Neural progenitor cell (in vitro differentiated cells): ENCODE data around the gene STRA6. TPM values are rescaled to one million over a fixed set of nuclear protein-coding genes. Genes with fewer than 3 reads are reported as not detected.

ENCODE experiments used
- DNase-seq: peaks from one replicate; pipeline ENCODE4 v3.0.0-alpha.2; 2016; ENCODE audit warnings: low spot score
- H2AFZ ChIP-seq: fragments of 200-600 bp; sonication (generic); replicated peaks from 2 replicates; pipeline ENCODE4 v1.6.1; 2016; ENCODE audit warnings: antibody characterized with exemption
- H3F3A ChIP-seq: fragments of 200-600 bp; sonication (generic); 2 replicates; pipeline ENCODE4 v1.6.1; 2016; ENCODE audit warnings: antibody characterized with exemption, low read depth
- H3K27ac ChIP-seq: fragments of 200-600 bp; sonication (generic); 2 replicates; pipeline ENCODE4 v1.5.1; 2016; ENCODE audit warnings: mild to moderate bottlenecking
- H3K27me3 ChIP-seq: fragments of 200-600 bp; sonication (generic); 2 replicates; pipeline ENCODE4 v1.6.1; 2016; ENCODE audit warnings: mild to moderate bottlenecking, moderate library complexity
- H3K36me3 ChIP-seq: fragments of 200-600 bp; sonication (generic); 2 replicates; pipeline ENCODE4 v1.5.1; 2016
- H3K4me1 ChIP-seq: fragments of 200-600 bp; sonication (generic); 2 replicates; pipeline ENCODE4 v1.6.1; 2016; ENCODE audit warnings: mixed run types
- H3K4me2 ChIP-seq: fragments of 200-600 bp; sonication (generic); 2 replicates; pipeline ENCODE4 v1.6.1; 2016
- H3K4me3 ChIP-seq: fragments of 200-600 bp; sonication (generic); 2 replicates; pipeline ENCODE4 v1.5.1; 2016
- H3K79me2 ChIP-seq: fragments of 200-600 bp; sonication (generic); 2 replicates; pipeline ENCODE4 v1.6.1; 2016; ENCODE audit warnings: low read depth
- H3K9ac ChIP-seq: fragments of 200-600 bp; sonication (generic); 2 replicates; pipeline ENCODE4 v1.6.1; 2016
- H3K9me3 ChIP-seq: fragments of 200-600 bp; sonication (generic); 2 replicates; pipeline ENCODE4 v1.5.1; 2016; ENCODE audit warnings: low read depth
- H4K20me1 ChIP-seq: fragments of 200-600 bp; sonication (generic); 2 replicates; pipeline ENCODE4 v1.6.1; 2016; ENCODE audit warnings: low read depth
- H3K27ac Mint-ChIP-seq: 3 replicates; pipeline ENCODE4 v1.8.0; 2021; ENCODE audit warnings: mixed read lengths
- H3K27me3 Mint-ChIP-seq: 2 replicates; pipeline ENCODE4 v1.8.0; 2022; ENCODE audit warnings: low read depth, mild to moderate bottlenecking, inconsistent platforms, moderate library complexity, mixed read lengths; ENCODE audit not compliant: insufficient read depth
- H3K36me3 Mint-ChIP-seq: 3 replicates; pipeline ENCODE4 v1.8.0; 2021; ENCODE audit warnings: mixed read lengths
- H3K4me1 Mint-ChIP-seq: 3 replicates; pipeline ENCODE4 v1.8.0; 2021; ENCODE audit warnings: mixed read lengths
- H3K4me3 Mint-ChIP-seq: 3 replicates; pipeline ENCODE4 v1.8.0; 2021; ENCODE audit warnings: mild to moderate bottlenecking, moderate library complexity, mixed read lengths
- H3K9me3 Mint-ChIP-seq: 3 replicates; pipeline ENCODE4 v1.8.0; 2020; ENCODE audit warnings: mixed read lengths
- EZH2 ChIP-seq: fragments of 200-600 bp; sonication (generic); IDR thresholded peaks from 2 replicates; pipeline ENCODE4 v1.6.1; 2017; ENCODE audit warnings: antibody characterized with exemption, mild to moderate bottlenecking, moderate library complexity
- EZH2phosphoT487 ChIP-seq: fragments of 200-600 bp; sonication (generic); IDR thresholded peaks from 2 replicates; pipeline ENCODE4 v1.6.1; 2017; ENCODE audit warnings: antibody characterized with exemption
- total RNA-seq: library from RNA; depleted of rRNA; stranded (reverse); fragments of >200 nt; gene quantifications from 2 replicates; pipeline ENCODE4 v1.2.3, GENCODE V29; 2015; ENCODE audit warnings: low replicate concordance
- TF ChIP-seq, protein P1 (sequence below): fragments of 200-600 bp; sonication (generic); IDR thresholded peaks from 2 replicates; pipeline ENCODE4 v1.5.1; 2017; ENCODE audit warnings: antibody characterized with exemption, mild to moderate bottlenecking

The STRA6 gene
- total RNA-seq, 1 donor from 2014 or later = 3.1 TPM

DNA sequence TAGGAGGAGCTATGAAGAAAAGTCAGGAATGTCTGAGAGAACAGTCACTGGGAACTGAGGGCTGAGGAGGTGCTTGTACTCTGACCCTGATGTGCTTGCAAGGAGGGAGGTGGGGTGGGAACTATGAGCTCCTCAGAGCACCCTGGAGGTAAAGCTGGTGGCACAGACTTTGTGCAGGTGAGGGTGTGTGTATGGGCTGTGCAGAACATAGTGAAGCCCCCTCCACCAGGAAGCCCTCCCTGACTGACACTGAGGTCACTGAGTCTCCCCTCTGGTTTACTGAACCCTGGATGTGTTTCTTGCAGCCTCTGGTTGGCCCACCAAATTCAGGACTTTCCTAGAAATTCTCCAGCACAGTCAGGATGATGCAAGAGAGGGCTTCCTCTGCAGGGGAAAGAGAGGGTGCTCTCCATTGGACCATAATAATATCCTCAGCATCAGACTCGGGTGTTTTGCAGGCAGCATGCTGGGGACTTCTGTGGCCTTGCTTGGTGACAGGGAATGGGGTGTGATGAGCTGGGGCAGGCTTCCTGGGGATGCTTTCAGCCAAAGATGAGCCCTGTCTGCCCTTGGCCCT is 30.5 kb downstream of the STRA6 start:
- no peaks in the 10 kb centered on the region for H4K20me1 ChIP-seq
- no peak overlapping the region for H3K4me2 ChIP-seq
- Mint-ChIP-seq H3K36me3 (no peaks in the 10 kb centered on the region), H3K27me3 (peaks cover 15% of the 10 kb centered on the region), H3K9me3 (peaks cover 3% of the 10 kb centered on the region), H3K4me1 (peaks cover 63% of the 10 kb centered on the region), H3K27ac (peak overlapping the region; percentile 86), H3K4me3 (no peak overlapping the region)
- no peak overlapping the region for H3K27ac ChIP-seq
- no peak overlapping the region for H2AFZ ChIP-seq
- H3K4me1 ChIP-seq = peaks cover 23% of the 10 kb centered on the region
- H3F3A ChIP-seq = peaks cover 6% of the 10 kb centered on the region
- H3K79me2 ChIP-seq = no peaks in the 10 kb centered on the region
- no peaks in the 10 kb centered on the region for H3K27me3 ChIP-seq
- H3K4me3 ChIP-seq = no peak overlapping the region
- no peaks in the 10 kb centered on the region for H3K9me3 ChIP-seq
- no peak overlapping the region for H3K9ac ChIP-seq
- TF ChIP-seq, protein P1, sequence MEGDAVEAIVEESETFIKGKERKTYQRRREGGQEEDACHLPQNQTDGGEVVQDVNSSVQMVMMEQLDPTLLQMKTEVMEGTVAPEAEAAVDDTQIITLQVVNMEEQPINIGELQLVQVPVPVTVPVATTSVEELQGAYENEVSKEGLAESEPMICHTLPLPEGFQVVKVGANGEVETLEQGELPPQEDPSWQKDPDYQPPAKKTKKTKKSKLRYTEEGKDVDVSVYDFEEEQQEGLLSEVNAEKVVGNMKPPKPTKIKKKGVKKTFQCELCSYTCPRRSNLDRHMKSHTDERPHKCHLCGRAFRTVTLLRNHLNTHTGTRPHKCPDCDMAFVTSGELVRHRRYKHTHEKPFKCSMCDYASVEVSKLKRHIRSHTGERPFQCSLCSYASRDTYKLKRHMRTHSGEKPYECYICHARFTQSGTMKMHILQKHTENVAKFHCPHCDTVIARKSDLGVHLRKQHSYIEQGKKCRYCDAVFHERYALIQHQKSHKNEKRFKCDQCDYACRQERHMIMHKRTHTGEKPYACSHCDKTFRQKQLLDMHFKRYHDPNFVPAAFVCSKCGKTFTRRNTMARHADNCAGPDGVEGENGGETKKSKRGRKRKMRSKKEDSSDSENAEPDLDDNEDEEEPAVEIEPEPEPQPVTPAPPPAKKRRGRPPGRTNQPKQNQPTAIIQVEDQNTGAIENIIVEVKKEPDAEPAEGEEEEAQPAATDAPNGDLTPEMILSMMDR = no peak
- TF ChIP-seq EZH2phosphoT487 = no peak
- TF ChIP-seq EZH2 = no peak
- H3K36me3 ChIP-seq = no peaks in the 10 kb centered on the region
- no peak for DNase-seq

DNA sequence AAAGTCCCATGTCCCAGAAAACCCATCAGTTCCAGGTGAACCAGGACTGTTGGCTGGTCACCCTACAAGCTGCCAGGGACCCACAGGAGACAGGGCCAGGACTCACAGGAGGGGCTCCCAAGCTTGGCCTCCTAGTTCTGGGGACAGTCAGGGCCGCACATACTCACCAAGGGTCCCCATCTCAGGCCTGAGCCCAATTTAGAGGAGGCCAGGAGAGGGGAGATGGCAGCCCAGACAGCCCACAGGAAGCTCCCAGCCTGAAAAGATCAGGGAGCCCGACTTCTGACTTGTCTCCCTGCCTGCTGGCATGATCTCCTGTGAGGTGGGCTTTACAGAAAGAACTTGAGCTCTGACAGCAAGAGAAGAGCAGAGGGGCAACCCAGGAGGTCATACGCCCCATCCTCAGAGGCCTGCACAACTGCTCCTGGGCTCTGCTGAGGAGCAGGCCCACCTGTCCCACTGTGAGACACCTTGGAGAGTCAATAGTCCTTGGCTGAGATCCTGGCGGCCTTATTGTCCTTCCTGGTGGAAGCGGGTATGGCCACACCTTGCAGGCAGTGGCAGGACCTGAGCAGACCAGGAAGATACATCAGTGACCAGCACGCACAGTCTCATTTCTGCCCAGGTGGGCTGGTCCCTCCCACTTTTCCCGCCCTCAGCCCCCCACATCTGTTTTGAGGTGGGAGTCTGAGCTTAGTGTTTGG is 31.6 kb downstream of the STRA6 start:
- DNase-seq = no peak
- Histone ChIP-seq H3K4me1 (peaks cover 18% of the 10 kb centered on the region), H3K4me2 (no peak overlapping the region), H3K36me3 (no peaks in the 10 kb centered on the region), H3K27ac (no peak overlapping the region), H3F3A (peaks cover 6% of the 10 kb centered on the region), H4K20me1 (no peaks in the 10 kb centered on the region), H3K9ac (no peak overlapping the region), H3K79me2 (no peaks in the 10 kb centered on the region), H2AFZ (no peak overlapping the region), H3K4me3 (no peak overlapping the region), H3K27me3 (no peaks in the 10 kb centered on the region), H3K9me3 (no peaks in the 10 kb centered on the region)
- Mint-ChIP-seq H3K9me3 (peaks cover 3% of the 10 kb centered on the region), H3K27ac (no peak overlapping the region), H3K36me3 (no peaks in the 10 kb centered on the region), H3K27me3 (peaks cover 12% of the 10 kb centered on the region), H3K4me3 (no peak overlapping the region), H3K4me1 (peaks cover 53% of the 10 kb centered on the region)
- TF ChIP-seq EZH2phosphoT487 (no peak), EZH2 (no peak)
- TF ChIP-seq, protein P1 = no peak

DNA sequence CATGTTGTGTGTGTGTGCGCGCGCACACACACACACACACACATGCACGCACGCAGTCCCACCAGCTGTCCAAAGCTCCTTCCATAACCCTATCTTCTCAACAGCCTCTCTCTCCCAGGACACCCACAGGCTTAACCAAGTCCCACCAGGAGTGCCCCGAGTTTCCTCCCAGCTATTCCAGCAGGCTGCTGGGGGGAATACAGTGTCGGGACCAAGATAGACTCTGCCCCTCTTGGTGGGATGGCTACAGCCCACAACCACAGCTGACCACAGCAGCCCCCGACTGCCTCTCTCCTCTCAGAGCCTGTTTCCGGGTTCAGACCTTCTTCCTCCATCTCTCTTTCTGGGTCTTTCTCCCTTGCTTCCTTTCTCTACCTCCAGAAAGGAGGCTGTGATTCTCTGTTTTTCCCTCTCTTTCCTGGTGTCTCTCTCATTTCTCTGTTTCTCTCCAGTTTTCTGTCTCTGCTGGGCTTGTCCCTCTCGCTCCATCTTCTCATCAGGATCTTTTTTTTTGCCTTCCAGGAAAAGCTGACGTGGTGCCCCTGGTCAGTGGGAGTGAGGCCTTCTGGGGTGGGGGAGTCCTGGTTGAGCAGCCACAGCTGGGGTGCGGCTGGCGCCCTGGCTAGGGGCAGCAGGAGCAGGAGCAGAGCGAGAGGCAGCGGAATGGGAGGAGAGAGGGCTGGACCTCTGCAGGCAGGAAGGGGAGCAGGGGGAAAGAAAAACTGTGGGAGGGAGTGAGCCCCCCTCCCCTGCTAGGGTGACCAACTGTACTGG is 32.3 kb downstream of the STRA6 start:
- no peak overlapping the region for H3K4me3 Mint-ChIP-seq
- no peaks in the 10 kb centered on the region for H3K36me3 Mint-ChIP-seq
- H3K27ac ChIP-seq = no peak overlapping the region
- peaks cover 6% of the 10 kb centered on the region for H3F3A ChIP-seq
- peaks cover 18% of the 10 kb centered on the region for H3K4me1 ChIP-seq
- H3K36me3 ChIP-seq = no peaks in the 10 kb centered on the region
- no peak overlapping the region for H3K9ac ChIP-seq
- no peak overlapping the region for H3K4me3 ChIP-seq
- H3K27ac Mint-ChIP-seq = peak overlapping the region; percentile 24
- H4K20me1 ChIP-seq = no peaks in the 10 kb centered on the region
- peaks cover 12% of the 10 kb centered on the region for H3K27me3 Mint-ChIP-seq
- TF ChIP-seq EZH2phosphoT487 = no peak
- no peak for TF ChIP-seq EZH2
- TF ChIP-seq, protein P1 = no peak
- H3K4me2 ChIP-seq = no peak overlapping the region
- no peak overlapping the region for H2AFZ ChIP-seq
- no peaks in the 10 kb centered on the region for H3K9me3 ChIP-seq
- no peak for DNase-seq
- H3K79me2 ChIP-seq = no peaks in the 10 kb centered on the region
- peaks cover 3% of the 10 kb centered on the region for H3K9me3 Mint-ChIP-seq
- H3K27me3 ChIP-seq = no peaks in the 10 kb centered on the region
- peaks cover 51% of the 10 kb centered on the region for H3K4me1 Mint-ChIP-seq
